ENCODE measurements around the gene ETS1.

ETS1 gene

GRCh38 chr11:128536506-128536905 lies 50.9 kb downstream of the ETS1 start:
- no peaks in the 10 kb centered on the region for H3K27me3 ChIP-seq (ENCODE audit: insufficient read depth, low read depth, severe bottlenecking)
- no peak for TF ChIP-seq CTCF (IDR thresholded peaks at IDR 0.05; ENCODE audit: low read depth, low read length)

GRCh38 chr11:128535468-128536457 lies 51.6 kb downstream of the ETS1 start:
- Histone ChIP-seq H3K27ac (no peak overlapping the region), H3K36me3 (no peaks in the 10 kb centered on the region), H3K4me3 (ENCODE audit: low read depth, low read length) (no peak overlapping the region), H3K9me3 (ENCODE audit: severe bottlenecking) (peaks cover 2% of the 10 kb centered on the region), H3K27me3 (ENCODE audit: insufficient read depth, low read depth, severe bottlenecking) (no peaks in the 10 kb centered on the region)
- no peak for DNase-seq
- no peak for TF ChIP-seq CTCF (IDR thresholded peaks at IDR 0.05; ENCODE audit: low read depth, low read length)

More at GRCh38 chr11:128536506-128536905, 50.9 kb downstream of the ETS1 start:
- DNase-seq: no peak
- peaks cover 2% of the 10 kb centered on the region for H3K9me3 ChIP-seq (ENCODE audit: severe bottlenecking)
- H3K27ac ChIP-seq: no peak overlapping the region
- no peaks in the 10 kb centered on the region for H3K36me3 ChIP-seq
- H3K4me3 ChIP-seq (ENCODE audit: low read depth, low read length): no peak overlapping the region

- no peak overlapping the region for H3K27ac ChIP-seq
- no peak for DNase-seq
- TF ChIP-seq CTCF (IDR thresholded peaks at IDR 0.05; ENCODE audit: low read depth, low read length): no peak
- H3K36me3 ChIP-seq: no peaks in the 10 kb centered on the region
- H3K9me3 ChIP-seq (ENCODE audit: severe bottlenecking): peaks cover 2% of the 10 kb centered on the region
- no peak overlapping the region for H3K4me3 ChIP-seq (ENCODE audit: low read depth, low read length)
- H3K27me3 ChIP-seq (ENCODE audit: insufficient read depth, low read depth, severe bottlenecking): no peaks in the 10 kb centered on the region
Measured at GRCh38 chr11:128533472-128533871, 53.9 kb downstream of the ETS1 start.

- DNase-seq: no peak
- H3K4me3 ChIP-seq (ENCODE audit: low read depth, low read length): no peak overlapping the region
- no peak overlapping the region for H3K27ac ChIP-seq
Measured at GRCh38 chr11:128532572-128533091, 54.7 kb downstream of the ETS1 start.

GRCh38 chr11:128532016-128532571 lies 55.3 kb downstream of the ETS1 start:
- no peak for TF ChIP-seq CTCF (IDR thresholded peaks at IDR 0.05; ENCODE audit: low read depth, low read length)
- H3K9me3 ChIP-seq (ENCODE audit: severe bottlenecking): peaks cover 2% of the 10 kb centered on the region
- no peak overlapping the region for H3K4me3 ChIP-seq (ENCODE audit: low read depth, low read length)
- DNase-seq: no peak
- no peaks in the 10 kb centered on the region for H3K36me3 ChIP-seq
- H3K27ac ChIP-seq: no peak overlapping the region
- H3K27me3 ChIP-seq (ENCODE audit: insufficient read depth, low read depth, severe bottlenecking): no peaks in the 10 kb centered on the region

More at GRCh38 chr11:128532572-128533091, 54.7 kb downstream of the ETS1 start:
- Histone ChIP-seq H3K27me3 (ENCODE audit: insufficient read depth, low read depth, severe bottlenecking) (no peaks in the 10 kb centered on the region), H3K36me3 (no peaks in the 10 kb centered on the region), H3K9me3 (ENCODE audit: severe bottlenecking) (peaks cover 2% of the 10 kb centered on the region)
- TF ChIP-seq CTCF (IDR thresholded peaks at IDR 0.05; ENCODE audit: low read depth, low read length): no peak

All from WERI-Rb-1 (cell line).